ENCODE measurements around the gene NTNG1. TPM values are rescaled to one million over a fixed set of nuclear protein-coding genes. Genes with fewer than 3 reads are reported as not detected.

NTNG1 gene
- total RNA-seq, 1 experiment from 2014 or later: 2.3 TPM

GRCh38 chr1:107254306-107254705, 113.5 kb downstream of the NTNG1 start:
- CTCF ChIA-PET: interaction anchor here (1.2 to 1.4 kb wide), 3 partner anchors 23 to 275 kb away, joined by 4 to 13 read pairs (median 7); no protein-coding TSS in a partner anchor
- Mint-ChIP-seq H3K4me3 (no peak overlapping the region), H3K9me3 (no peaks in the 10 kb centered on the region), H3K27ac (no peak overlapping the region), H3K27me3 (ENCODE audit: low read depth) (no peaks in the 10 kb centered on the region), H3K4me1 (peaks cover 59% of the 10 kb centered on the region), H3K36me3 (no peaks in the 10 kb centered on the region)
- TF ChIP-seq ZNF423 (CRISPR knock-in tag; IDR thresholded peaks at IDR 0.05) (0 out of 2 replicates have a peak, but pooled peaks have one; percentile 8), SMAD4 (CRISPR knock-in tag; IDR thresholded peaks at IDR 0.05) (no peak)
- ATAC-seq (peak; percentile 96), DNase-seq (ENCODE audit: low spot score) (peak; percentile 28)
- POLR2A ChIA-PET: no interaction called here

GRCh38 chr1:107255469-107255868, 114.6 kb downstream of the NTNG1 start:
- no peaks in the 10 kb centered on the region for H3K27me3 Mint-ChIP-seq (ENCODE audit: low read depth)
- no peak overlapping the region for H3K27ac Mint-ChIP-seq
- POLR2A ChIA-PET: no interaction called here
- peaks cover 50% of the 10 kb centered on the region for H3K4me1 Mint-ChIP-seq
- DNase-seq (ENCODE audit: low spot score) (no peak), ATAC-seq (no peak)
- CTCF ChIA-PET: interaction anchor here (1.3 kb wide), 2 partner anchors 12 to 21 kb away, joined by 3 to 4 read pairs; no protein-coding TSS in a partner anchor
- H3K36me3 Mint-ChIP-seq: no peaks in the 10 kb centered on the region
- no peak for TF ChIP-seq ZNF263 (CRISPR knock-in tag; IDR thresholded peaks at IDR 0.05; ENCODE audit: low read depth)
- TF ChIP-seq ZNF281 (CRISPR knock-in tag; IDR thresholded peaks at IDR 0.05): no peak
- no peak for TF ChIP-seq FOXP1 (CRISPR knock-in tag; IDR thresholded peaks at IDR 0.05; ENCODE audit: borderline replicate concordance)
- TF ChIP-seq ELF4 (CRISPR knock-in tag; IDR thresholded peaks at IDR 0.05; ENCODE audit: low read depth): no peak
- no peak for TF ChIP-seq ATF1 (CRISPR knock-in tag; IDR thresholded peaks at IDR 0.05)
- TF ChIP-seq CTCF (IDR thresholded peaks at IDR 0.05): no peak
- TF ChIP-seq NR2C2 (CRISPR knock-in tag; IDR thresholded peaks at IDR 0.05): no peak
- no peak for TF ChIP-seq AFF4 (CRISPR knock-in tag; IDR thresholded peaks at IDR 0.05; ENCODE audit: borderline replicate concordance)
- no peak overlapping the region for H3K4me3 Mint-ChIP-seq
- H3K9me3 Mint-ChIP-seq: no peaks in the 10 kb centered on the region

GRCh38 chr1:107262467-107263286, 121.8 kb downstream of the NTNG1 start:
- POLR2A ChIA-PET: no interaction called here
- TF ChIP-seq ARID4B (CRISPR knock-in tag; IDR thresholded peaks at IDR 0.05; ENCODE audit: borderline replicate concordance) (no peak), NR3C1 (CRISPR knock-in tag; conservative IDR thresholded peaks at IDR 0.05; ENCODE audit: low read depth) (no peak), FOXP1 (CRISPR knock-in tag; IDR thresholded peaks at IDR 0.05; ENCODE audit: borderline replicate concordance) (no peak), CBFB (CRISPR knock-in tag; IDR thresholded peaks at IDR 0.05; ENCODE audit: low read depth) (no peak), SMAD3 (CRISPR knock-in tag; IDR thresholded peaks at IDR 0.05; ENCODE audit: borderline replicate concordance) (no peak), MLX (CRISPR knock-in tag; IDR thresholded peaks at IDR 0.05) (no peak), SOX15 (CRISPR knock-in tag; IDR thresholded peaks at IDR 0.05) (no peak), HMGA2 (CRISPR knock-in tag; IDR thresholded peaks at IDR 0.05) (no peak), NR2C2 (CRISPR knock-in tag; IDR thresholded peaks at IDR 0.05) (no peak)

More at GRCh38 chr1:107262467-107263286, 121.8 kb downstream of the NTNG1 start:
- no peaks in the 10 kb centered on the region for H3K36me3 Mint-ChIP-seq
- no peak overlapping the region for H3K4me3 Mint-ChIP-seq
- H3K27me3 Mint-ChIP-seq (ENCODE audit: low read depth): no peaks in the 10 kb centered on the region
- no peaks in the 10 kb centered on the region for H3K9me3 Mint-ChIP-seq
- CTCF ChIA-PET: no interaction called here
- peaks cover 15% of the 10 kb centered on the region for H3K4me1 Mint-ChIP-seq
- DNase-seq (ENCODE audit: low spot score) (no peak), ATAC-seq (no peak)
- no peak overlapping the region for H3K27ac Mint-ChIP-seq

Data from WTC11 (cell line).